GM12873 (cell line): ENCODE data around the gene SERPINB8.
A peak's percentile ranks its signal among the peaks of the same experiment; 100 is the strongest.

Source experiments
- CTCF ChIP-seq: IDR thresholded peaks from 2 replicates; pipeline ENCODE4 v1.5.1; 2012; ENCODE audit warnings: low read depth, mild to moderate bottlenecking, moderate library complexity, low read length, control low read depth; ENCODE audit not compliant: insufficient read depth; ENCODE audit errors: missing control alignments

Gene SERPINB8

GRCh38 chr18:63981719-63982118, 11.8 kb downstream of the SERPINB8 start:
- TF ChIP-seq CTCF, result no peak

GRCh38 chr18:63982361-63982760, 12.5 kb downstream of the SERPINB8 start:
- no peak for TF ChIP-seq CTCF

- no peak for TF ChIP-seq CTCF
Observed at GRCh38 chr18:63986885-63987284, 17.0 kb downstream of the SERPINB8 start.

GRCh38 chr18:63987743-63988142, 17.9 kb downstream of the SERPINB8 start:
- TF ChIP-seq CTCF, result no peak

- no peak for TF ChIP-seq CTCF
Observed at GRCh38 chr18:63992751-63993150, 22.9 kb downstream of the SERPINB8 start.

- TF ChIP-seq CTCF, result peak; percentile 95
Observed at GRCh38 chr18:63994783-63995399, 25.0 kb downstream of the SERPINB8 start.

GRCh38 chr18:63997041-63997440, 27.2 kb downstream of the SERPINB8 start:
- no peak for TF ChIP-seq CTCF
